ENCODE results near the gene PNPO.

The PNPO gene

DNA sequence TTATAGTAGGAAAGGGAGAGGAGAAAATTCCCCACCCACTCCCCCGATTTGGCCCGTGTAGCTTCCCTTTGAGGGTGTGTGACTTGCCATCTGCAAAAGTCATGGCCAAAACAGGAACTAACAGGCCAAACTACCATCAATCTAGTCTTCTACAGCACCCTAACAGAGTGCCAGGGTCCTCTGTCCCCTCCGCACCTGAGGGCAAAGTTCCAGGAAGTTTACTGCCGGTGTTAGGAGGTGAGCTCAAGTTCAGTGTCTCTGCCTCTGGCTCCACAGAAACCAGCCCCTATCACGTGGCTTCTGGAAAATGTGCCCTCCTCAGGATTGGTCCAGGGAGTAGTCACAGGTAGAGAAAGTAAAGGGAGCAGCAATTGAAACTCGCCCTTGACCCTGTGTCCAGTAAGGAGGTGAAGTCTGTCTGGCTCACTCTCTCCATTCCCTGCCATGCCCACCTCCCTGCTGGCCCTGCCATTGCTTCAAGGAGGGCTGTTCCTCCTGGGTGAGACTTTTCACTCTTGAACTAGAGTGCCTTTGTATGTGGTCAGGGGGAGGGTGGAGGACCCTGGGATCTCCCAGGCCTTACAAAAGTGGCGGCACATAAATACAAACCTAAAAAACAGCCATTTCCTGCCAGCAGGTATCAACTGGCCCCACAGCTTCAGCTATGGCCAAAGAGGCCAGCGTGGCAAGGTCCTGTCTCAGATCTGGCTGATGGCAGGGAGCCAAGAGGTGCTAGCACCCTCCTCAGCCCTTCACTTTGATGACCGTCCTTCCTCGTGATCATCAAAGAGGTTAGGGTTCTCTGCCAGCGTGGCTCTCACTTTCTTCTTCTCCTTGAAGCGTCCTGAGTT lies 11.0 kb downstream of the PNPO start:
- DNase-seq = peak; percentile 68

- DNase-seq = no peak
Measured at GRCh38 chr17:47953909-47954308, 12.5 kb downstream of the PNPO start.

- no peak for DNase-seq
Measured at GRCh38 chr17:47955497-47956461, 14.4 kb downstream of the PNPO start.

- DNase-seq = no peak
Measured at GRCh38 chr17:47956791-47957590, 15.6 kb downstream of the PNPO start.

DNA sequence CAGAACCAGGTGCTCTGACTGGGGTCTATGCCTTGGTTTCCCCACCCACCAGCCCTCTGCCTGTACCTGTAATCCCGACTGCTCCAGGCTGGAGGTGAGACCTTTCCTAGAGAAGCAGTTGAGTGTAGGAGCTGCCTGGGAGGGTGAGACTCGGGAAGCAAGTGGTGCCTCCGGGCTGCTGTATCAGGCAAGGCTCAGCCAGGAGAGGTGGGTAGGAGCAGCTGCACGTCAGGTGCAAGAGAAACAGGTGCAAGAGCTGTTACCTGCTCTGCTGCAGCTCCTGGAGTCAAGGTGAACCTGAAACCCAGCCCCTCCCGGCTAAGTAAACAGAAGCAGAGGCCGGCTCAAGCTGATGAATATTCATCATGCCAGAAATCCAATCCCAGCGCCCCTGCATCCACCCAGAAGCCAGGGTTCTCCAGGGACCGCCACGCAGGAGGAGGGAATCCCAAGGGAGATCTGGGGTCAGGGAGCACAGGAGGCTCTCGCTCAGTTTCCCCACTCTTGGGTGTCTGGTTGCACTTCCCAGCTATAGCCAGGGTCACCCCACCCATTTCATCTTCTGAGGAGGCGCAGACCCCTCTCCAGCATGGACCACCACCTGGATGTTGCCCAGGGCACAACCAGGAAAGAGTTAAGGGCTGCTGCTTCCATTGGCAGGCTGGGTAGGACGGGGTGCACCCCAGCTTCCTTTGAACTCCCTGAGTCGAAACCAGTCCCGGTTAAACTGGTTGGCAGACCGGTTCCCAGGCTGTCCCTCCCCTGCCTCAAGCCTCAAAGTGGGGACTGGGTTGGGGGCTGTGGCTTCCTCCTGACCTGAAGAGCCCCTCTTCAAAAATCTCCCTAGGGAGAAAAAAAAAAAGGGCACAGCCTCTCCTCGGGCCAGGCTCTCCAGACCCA lies 16.5 kb downstream of the PNPO start, which contains the start of gene PRR15L:
Gene PRR15L, minus strand, starts transcription at position 293 of the 900 bp plus-strand sequence. CDS start 4,649 bp downstream, outside the sequence.
- no peak for DNase-seq

DNA sequence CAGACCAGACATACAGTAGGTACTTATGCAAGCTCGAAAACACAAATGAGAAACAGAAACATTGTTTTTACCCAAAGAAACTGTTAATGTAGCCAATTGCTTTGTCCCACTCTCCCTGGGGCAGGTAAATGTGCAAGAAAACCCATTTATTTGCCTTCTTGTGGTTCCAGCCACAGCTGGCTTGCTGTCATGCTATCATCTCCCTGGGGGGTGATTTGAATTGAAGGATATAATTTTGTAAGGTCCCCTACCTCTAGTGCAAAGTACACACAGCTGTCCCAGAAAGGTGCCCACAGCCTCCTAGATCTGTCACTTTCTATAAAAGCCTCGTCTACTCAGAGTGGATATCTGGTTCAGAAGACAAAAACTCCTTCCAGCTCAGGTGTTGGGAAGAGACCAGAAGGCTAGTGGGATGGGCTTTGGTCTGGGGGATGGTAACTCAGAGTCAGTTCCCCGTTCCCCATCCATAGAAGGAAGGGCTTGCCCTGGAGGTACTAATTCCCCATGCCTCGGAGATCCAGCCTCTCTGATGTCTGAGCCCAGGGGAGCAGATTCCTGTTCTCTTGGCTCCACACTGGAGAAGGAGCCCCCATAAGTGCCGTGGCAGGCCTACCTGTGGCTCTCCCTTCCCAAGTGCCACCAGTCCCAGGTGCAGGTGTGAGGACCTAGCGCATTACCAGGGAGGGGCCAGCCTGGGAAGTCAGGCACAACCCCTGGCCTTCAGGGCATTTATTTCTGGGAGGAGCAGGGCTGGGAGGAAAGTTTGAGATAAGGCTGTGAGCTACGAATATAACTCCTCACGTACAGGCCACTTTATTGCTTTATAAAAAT lies 18.7 kb downstream of the PNPO start:
- no peak for DNase-seq

GRCh38 chr17:47961406-47961805 lies 20.0 kb downstream of the PNPO start:
- no peak for DNase-seq

- DNase-seq = no peak
Measured at GRCh38 chr17:47962901-47963300, 21.5 kb downstream of the PNPO start.

- no peak for DNase-seq
Measured at GRCh38 chr17:47964856-47965255, 23.5 kb downstream of the PNPO start.

DNA sequence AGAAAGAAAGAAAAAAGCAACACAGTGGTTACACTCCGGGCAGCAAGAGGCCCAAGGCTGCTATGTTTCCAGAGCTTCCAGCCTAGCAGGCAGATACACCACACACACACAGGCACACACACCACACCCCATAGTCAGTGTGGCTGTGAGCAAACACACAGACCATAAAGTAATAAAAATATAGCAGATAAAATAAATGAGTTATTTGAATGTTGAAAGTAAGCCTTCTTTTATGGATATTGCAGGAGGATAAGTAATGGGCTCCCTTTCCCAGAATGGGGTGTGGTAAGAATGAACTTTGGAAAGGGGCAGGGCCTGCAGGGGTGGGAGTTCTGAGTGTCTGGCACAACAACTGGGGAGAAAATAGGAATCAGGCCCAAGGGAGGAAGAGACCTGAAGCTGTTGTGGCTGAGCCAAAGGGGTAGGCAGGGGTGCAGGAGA lies 24.7 kb downstream of the PNPO start:
- no peak for DNase-seq

GRCh38 chr17:47967607-47968252 lies 26.4 kb downstream of the PNPO start:
- no peak for DNase-seq

- no peak for DNase-seq
Measured at GRCh38 chr17:47968836-47969235, 27.5 kb downstream of the PNPO start.

- DNase-seq = no peak
Measured at GRCh38 chr17:47969930-47970724, 28.8 kb downstream of the PNPO start.

DNA sequence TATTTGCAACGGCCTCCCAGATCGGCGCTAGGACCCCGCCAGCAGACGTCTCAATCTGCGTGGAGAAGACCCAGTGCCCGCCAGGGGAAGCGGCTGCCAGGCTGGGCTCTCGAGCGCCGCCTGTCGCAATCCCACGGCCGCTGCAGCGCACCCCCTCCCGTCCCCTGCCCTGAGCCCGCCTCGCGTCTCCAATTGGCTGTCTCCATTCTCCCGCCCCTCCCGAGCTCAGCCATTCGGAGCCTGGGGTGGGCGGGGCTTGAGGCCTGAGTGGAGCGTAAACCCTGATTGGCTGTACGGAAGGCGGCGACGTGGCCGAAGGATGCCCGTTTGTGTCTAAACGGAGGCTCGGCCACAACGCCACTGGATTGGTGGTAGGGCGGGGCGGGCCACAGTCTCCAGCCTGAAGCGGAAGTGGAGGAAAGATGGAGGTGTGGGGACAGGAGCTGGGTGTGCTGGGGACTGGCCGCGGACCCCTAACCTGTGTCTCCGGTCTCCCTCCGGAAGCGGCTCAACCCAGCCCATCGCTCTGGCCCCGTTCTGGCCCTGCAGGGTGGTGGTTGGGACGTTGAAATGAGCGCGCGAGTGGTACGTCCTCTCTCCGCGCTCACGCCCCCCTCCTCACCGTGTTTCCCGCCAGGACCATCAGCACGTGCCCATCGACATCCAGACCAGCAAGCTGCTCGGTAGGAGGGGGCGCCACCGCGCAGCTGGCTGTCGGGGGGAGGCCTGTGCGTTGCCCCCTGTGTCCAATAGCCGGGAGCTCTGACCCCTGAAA lies 29.5 kb downstream of the PNPO start, which contains the start of gene CDK5RAP3:
Gene CDK5RAP3, plus strand, starts transcription at position 389 of the 775 bp plus-strand sequence. Its CDS starts 34 bp downstream, at position 423.
- peak; percentile 100 for DNase-seq

DNA sequence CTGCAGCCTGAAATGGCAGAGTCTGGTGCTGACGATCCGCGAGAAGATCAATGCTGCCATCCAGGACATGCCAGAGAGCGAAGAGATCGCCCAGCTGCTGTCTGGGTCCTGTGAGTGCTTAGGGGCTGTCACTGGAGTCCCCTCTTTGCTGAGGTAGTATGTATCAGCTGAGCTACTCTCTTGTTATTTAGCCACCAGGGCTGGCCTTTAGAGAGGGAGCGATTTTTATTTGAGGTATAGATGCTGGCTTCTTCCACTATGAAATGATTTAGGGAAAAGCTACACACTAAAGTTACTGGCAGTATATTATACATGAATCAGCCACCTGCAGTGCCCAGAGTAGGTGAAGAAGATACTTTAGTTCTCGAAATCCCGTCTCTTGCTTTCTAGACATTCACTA lies 32.2 kb downstream of the PNPO start:
- DNase-seq = no peak

- no peak for DNase-seq
Measured at GRCh38 chr17:47975189-47975822, 33.9 kb downstream of the PNPO start.

DNA sequence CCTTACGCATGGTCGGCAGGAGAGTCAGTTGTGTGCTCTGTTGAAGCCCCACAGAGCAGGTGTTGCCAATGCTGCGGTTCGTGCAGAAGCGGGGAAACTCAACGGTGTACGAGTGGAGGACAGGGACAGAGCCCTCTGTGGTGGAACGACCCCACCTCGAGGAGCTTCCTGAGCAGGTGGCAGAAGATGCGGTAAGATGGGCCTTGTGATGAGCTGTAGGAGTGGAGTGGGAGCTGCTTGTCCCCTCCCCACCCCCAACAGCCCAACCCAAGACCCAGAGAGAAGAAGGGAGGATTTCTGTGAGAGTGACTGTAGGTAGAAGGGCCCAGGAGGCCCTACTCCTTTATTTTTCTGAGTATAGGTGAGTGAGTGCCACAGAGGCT lies 34.4 kb downstream of the PNPO start:
- no peak for DNase-seq

DNA sequence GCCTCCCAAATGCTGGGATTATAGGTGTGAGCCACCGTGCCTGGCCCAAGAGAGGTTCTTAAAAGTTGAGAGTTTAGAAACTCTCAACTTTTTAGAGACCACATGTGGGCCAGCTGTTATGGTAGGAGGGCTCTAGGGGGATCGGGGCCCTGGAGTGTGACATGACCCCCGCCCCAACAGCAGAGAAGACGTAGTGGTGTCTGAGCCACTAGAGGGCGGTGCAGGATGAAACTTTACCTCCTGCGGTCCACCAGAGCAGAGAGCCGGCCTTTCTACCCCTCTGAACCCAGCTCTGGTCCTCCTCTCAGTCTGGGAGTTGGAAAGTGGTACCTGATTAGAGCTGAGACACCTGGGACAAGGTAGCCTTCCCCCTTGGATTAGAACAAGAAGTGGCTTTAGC lies 37.0 kb downstream of the PNPO start:
- peak; percentile 52 for DNase-seq
